GM12865 (cell line): ENCODE measurements around the gene ERICH6.

Experiments used
- DNase-seq: peaks from one replicate; pipeline ENCODE4 v3.0.0; 2010; ENCODE audit warnings: low read depth
- H3K4me3 ChIP-seq: 2 replicates; pipeline ENCODE4 v1.5.1; 2011; ENCODE audit warnings: mild to moderate bottlenecking, low read depth, low read length, control low read depth
- TF ChIP-seq, protein P1 (sequence below): IDR thresholded peaks from 2 replicates; pipeline ENCODE4 v1.5.1; 2011; ENCODE audit warnings: low read length, control low read depth, low read depth, inconsistent platforms; ENCODE audit not compliant: insufficient read depth; ENCODE audit errors: missing control alignments

Gene ERICH6

DNA sequence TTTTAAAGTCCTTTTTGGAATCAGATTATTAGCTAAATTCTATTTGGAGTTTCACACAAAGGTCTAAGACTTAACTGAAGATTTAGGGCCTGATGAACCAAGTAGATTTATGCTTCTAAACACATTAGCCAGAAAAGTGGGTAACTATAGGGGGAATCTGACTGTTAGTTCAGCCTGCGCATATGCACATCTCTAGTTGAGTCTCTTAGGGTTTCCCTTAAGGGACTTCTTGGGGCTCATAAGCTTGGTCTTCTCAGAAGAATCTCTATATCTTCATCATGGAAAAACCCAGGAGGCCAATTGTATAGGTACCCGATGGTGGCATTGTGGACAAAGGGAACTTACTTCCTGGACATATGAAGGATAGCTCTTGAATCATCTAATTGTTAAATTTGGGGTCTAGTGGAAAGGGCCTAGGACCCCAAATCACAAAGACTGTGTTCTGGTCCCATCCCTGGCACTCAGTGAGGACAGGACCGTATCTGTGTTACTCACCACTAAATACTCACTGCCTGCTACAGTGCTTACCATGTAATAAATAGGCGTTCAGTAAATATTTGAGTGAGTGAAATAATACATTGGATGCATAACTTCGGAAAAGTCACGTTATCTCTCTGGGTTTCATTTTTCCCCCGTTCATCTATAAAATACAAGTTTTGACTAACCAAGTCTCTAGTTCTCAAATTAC is 83.6 kb downstream of the ERICH6 start:
- DNase-seq = no peak
- TF ChIP-seq, protein P1, sequence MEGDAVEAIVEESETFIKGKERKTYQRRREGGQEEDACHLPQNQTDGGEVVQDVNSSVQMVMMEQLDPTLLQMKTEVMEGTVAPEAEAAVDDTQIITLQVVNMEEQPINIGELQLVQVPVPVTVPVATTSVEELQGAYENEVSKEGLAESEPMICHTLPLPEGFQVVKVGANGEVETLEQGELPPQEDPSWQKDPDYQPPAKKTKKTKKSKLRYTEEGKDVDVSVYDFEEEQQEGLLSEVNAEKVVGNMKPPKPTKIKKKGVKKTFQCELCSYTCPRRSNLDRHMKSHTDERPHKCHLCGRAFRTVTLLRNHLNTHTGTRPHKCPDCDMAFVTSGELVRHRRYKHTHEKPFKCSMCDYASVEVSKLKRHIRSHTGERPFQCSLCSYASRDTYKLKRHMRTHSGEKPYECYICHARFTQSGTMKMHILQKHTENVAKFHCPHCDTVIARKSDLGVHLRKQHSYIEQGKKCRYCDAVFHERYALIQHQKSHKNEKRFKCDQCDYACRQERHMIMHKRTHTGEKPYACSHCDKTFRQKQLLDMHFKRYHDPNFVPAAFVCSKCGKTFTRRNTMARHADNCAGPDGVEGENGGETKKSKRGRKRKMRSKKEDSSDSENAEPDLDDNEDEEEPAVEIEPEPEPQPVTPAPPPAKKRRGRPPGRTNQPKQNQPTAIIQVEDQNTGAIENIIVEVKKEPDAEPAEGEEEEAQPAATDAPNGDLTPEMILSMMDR = no peak
- no peak overlapping the region for H3K4me3 ChIP-seq

DNA sequence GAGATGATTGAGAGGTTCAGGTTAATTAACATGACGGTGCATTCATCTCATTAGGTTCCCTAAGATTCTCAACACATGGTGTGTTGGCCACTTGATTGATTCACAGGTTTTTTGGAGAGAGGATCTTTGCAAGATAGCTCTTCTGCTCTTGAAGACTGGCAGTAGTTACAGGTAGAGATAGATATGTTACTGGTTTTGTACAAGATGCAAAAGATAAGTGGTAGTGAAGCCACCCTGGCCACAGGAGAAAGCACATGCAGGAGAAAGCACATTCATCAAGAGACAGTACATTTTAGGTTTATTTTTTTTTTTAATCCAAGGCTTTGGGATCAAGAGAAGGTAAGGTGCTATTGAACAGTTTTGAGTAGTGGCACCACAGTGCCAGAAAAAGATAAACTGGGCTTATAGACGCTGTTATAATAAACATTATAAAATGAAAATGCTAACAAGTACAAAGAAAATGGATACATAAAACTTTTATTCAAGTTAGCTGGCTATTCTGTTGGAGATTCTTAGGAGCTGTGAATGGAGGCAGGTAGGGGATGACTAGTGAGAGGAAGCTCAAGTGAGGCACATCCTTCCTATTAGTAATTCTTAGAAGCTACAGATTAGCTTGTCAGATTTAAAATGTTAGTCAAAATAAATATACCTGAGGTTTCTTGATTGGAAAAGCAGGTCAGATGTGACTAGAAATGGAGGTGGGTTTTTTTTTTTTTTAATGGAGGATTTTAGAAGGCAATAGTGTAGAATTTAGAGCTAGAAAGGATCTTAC is 89.8 kb downstream of the ERICH6 start:
- TF ChIP-seq, protein P1 = no peak
- no peak overlapping the region for H3K4me3 ChIP-seq
- no peak for DNase-seq

DNA sequence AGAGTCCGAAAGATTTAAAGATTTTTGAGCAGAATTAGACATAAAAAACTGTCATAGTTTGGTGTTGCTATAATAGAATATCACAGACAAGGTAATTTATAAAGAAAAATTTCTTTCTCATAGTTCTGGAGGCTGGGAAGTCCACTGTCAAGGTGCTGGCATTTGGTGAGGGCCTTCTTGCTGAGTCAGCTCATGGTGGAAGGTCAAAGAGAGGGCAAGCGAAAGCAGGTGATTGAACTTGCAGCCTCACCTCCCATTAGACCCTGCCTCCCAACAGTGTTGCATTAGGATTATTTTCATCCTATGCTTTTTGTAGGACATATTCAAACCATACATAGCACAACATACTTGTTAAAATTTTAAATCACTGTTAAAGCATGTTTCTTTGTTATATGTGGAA is 90.7 kb downstream of the ERICH6 start:
- DNase-seq = no peak
- TF ChIP-seq, protein P1 = no peak
- H3K4me3 ChIP-seq = no peak overlapping the region

DNA sequence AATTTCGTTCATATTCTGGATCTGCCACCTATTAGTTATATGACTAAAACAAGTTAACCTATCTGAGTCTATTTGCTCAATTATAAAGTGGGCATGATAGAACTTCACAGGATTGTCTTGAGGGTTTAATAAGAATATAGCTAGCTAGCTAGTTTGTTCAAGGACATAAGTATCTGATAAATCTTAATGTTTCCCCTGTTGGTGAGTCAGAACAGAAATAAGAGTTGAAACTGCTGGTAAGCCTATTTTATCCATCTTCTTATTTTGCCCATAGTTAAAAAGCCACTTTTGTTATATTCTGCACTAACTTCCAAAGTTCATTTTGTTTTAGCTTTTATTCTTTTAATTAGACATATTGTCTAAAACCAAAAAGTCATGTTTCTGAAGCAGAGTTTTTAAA is 91.2 kb downstream of the ERICH6 start:
- DNase-seq = no peak
- no peak overlapping the region for H3K4me3 ChIP-seq
- TF ChIP-seq, protein P1 = no peak

DNA sequence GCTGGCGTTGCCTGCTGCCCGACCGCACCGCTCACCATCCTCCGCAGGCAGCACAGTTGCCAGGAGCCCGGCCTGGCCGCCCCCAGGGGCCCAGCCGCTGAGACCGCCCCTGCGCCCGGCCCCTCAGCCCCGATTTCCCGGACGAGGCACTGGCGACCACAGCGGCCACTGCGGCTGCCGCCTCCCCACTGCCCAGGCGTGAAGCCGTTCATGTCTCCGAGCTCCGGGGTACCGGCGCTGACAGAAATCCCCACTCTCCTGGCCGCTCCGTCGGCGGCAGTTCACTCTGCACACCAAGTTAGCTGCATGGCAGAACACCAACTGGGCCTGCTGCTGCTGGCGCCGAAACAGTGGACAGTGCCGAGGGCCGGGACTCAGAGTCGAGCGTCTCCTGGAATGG is 92.1 kb downstream of the ERICH6 start:
- no peak for DNase-seq
- TF ChIP-seq, protein P1 = no peak
- no peak overlapping the region for H3K4me3 ChIP-seq

DNA sequence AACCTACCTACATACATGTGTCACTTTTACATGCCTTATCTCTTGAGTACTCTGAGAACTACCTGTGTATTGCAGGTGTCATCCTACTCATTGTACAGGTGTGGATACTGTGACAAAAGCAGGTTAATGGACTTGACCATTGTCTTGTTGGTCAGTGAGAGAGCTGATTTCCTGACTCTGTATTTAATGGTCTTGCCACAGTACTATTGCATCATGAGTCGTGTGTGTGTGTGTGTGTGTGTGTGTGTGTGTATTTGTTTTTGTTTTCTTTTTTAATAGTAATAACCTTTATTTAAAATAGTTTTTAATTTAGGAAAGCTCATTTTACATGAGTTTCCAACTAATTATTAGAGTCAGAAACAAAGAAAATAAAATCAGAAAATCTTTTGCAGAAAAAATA is 92.9 kb downstream of the ERICH6 start:
- no peak overlapping the region for H3K4me3 ChIP-seq
- no peak for DNase-seq
- TF ChIP-seq, protein P1 = no peak

DNA sequence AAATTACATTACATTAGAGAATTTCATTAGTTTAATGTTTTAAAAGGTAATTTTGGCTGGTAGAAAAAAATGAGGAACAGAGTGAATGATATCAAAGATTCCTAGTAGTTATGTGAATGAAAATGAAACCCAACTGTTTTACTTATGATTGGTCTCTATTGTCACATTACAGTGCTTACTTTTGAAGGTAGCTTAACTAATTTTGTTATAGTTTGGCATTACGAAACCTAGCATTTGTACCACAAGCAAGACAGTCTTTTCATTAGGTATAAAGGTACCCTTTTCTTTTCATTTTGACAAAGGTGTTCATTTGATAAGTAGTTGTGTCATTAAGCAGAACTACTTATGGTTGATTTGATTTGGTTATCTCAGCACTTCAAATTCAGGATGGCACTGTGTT is 93.7 kb downstream of the ERICH6 start:
- DNase-seq = no peak
- TF ChIP-seq, protein P1 = no peak
- H3K4me3 ChIP-seq = no peak overlapping the region; the same call in 1 of the 2 replicates
